Measurements from ENCODE around the gene ZFAND4.

GRCh38 chr10:45624724-45625123 lies 47.8 kb downstream of the ZFAND4 start:
- no peak for TF ChIP-seq ZNF589 (CRISPR knock-in tag; IDR thresholded peaks at IDR 0.05; ENCODE audit: low read depth)
- TF ChIP-seq POLR2AphosphoS5 (IDR thresholded peaks at IDR 0.05; ENCODE audit: control insufficient read depth, insufficient read depth, low read depth, low read length): no peak
- no peak for TF ChIP-seq ZNF280B (CRISPR knock-in tag; IDR thresholded peaks at IDR 0.05)
- no peak for TF ChIP-seq ZBED1 (IDR thresholded peaks at IDR 0.05)
- no peak for TF ChIP-seq ZNF407 (IDR thresholded peaks at IDR 0.05; ENCODE audit: low read depth)
- TF ChIP-seq TAF1 (IDR thresholded peaks at IDR 0.05; ENCODE audit: control insufficient read depth, extremely low read depth, insufficient read depth, low read length, severe bottlenecking): no peak
